ENCODE data around the gene HFE.
"Not testable (repeated sequence)": the region's sequence is repeated elsewhere in the genome, so short reads cannot be mapped to it uniquely, and the experiment has no call there.

The HFE gene, protein sequence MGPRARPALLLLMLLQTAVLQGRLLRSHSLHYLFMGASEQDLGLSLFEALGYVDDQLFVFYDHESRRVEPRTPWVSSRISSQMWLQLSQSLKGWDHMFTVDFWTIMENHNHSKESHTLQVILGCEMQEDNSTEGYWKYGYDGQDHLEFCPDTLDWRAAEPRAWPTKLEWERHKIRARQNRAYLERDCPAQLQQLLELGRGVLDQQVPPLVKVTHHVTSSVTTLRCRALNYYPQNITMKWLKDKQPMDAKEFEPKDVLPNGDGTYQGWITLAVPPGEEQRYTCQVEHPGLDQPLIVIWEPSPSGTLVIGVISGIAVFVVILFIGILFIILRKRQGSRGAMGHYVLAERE

DNA sequence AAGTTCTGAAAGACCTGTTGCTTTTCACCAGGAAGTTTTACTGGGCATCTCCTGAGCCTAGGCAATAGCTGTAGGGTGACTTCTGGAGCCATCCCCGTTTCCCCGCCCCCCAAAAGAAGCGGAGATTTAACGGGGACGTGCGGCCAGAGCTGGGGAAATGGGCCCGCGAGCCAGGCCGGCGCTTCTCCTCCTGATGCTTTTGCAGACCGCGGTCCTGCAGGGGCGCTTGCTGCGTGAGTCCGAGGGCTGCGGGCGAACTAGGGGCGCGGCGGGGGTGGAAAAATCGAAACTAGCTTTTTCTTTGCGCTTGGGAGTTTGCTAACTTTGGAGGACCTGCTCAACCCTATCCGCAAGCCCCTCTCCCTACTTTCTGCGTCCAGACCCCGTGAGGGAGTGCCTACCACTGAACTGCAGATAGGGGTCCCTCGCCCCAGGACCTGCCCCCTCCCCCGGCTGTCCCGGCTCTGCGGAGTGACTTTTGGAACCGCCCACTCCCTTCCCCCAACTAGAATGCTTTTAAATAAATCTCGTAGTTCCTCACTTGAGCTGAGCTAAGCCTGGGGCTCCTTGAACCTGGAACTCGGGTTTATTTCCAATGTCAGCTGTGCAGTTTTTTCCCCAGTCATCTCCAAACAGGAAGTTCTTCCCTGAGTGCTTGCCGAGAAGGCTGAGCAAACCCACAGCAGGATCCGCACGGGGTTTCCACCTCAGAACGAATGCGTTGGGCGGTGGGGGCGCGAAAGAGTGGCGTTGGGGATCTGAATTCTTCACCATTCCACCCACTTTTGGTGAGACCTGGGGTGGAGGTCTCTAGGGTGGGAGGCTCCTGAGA lies at the start of gene HFE:
HFE (plus strand) TSS at position 146 of the 832 bp plus-strand sequence; CDS start at position 158, 12 bp downstream.
- peak in 1 of 2 donors; percentile 12 for DNase-seq (ENCODE audit: low read depth in 2 of 2)

DNA sequence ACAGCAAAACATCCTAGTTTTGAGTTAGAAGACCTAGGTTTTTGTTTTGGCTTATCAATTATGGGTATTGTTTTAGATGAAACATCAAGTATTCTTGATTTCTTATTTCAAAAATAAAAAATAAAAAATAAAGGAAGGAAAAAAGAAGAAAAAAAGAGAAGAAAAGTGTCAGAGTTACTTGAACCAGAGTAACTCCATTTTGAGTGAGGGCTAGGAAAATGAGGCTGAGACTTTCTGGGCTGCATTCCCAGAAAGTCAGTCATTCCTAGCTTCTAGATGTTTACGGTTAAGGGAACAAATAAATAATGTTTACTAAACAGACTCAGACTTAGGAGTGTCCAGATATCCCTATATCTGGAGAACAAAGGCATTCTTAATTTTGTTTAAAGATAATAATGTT lies 45.3 kb upstream of the HFE start:
- no peak for DNase-seq (ENCODE audit: low read depth in 2 of 2)

- DNase-seq (ENCODE audit: low read depth in 2 of 2) = no peak
Measured at GRCh38 chr6:26043384-26044139, 43.7 kb upstream of the HFE start.

GRCh38 chr6:26044140-26045064 lies 42.8 kb upstream of the HFE start:
- DNase-seq (ENCODE audit: low read depth in 2 of 2) = no peak

- DNase-seq (ENCODE audit: low read depth in 2 of 2) = no peak
Measured at GRCh38 chr6:26045065-26045927, 41.9 kb upstream of the HFE start.

GRCh38 chr6:26045928-26046368 lies 41.3 kb upstream of the HFE start:
- DNase-seq (ENCODE audit: low read depth in 2 of 2) = no peak

DNA sequence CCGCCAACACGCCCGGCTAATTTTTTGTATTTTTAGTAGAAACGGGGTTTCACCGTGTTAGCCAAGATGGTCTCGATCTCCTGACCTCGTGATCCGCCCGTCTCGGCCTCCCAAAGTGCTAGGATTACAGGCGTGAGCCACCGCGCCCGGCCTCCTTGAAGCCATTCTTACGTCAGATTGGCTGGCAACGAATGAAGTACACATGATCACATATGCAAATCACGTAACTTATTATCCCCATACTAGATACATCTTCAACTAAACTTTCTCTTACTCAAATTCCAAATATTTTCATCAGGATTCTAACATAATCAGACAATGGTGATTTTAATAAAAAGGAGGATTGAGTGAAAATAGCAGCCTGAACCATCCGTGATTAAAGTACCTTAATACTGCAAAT lies 39.9 kb upstream of the HFE start:
- DNase-seq (ENCODE audit: low read depth in 2 of 2) = not testable (repeated sequence)

- DNase-seq (ENCODE audit: low read depth in 2 of 2) = no peak
Measured at GRCh38 chr6:26048590-26048989, 38.6 kb upstream of the HFE start.

GRCh38 chr6:26051665-26052310 lies 35.4 kb upstream of the HFE start:
- no peak for DNase-seq (ENCODE audit: low read depth in 2 of 2)

GRCh38 chr6:26052762-26053250 lies 34.4 kb upstream of the HFE start:
- not testable (repeated sequence) for DNase-seq (ENCODE audit: low read depth in 2 of 2)

GRCh38 chr6:26053992-26054780 lies 33.0 kb upstream of the HFE start:
- no peak for DNase-seq (ENCODE audit: low read depth in 2 of 2)

DNA sequence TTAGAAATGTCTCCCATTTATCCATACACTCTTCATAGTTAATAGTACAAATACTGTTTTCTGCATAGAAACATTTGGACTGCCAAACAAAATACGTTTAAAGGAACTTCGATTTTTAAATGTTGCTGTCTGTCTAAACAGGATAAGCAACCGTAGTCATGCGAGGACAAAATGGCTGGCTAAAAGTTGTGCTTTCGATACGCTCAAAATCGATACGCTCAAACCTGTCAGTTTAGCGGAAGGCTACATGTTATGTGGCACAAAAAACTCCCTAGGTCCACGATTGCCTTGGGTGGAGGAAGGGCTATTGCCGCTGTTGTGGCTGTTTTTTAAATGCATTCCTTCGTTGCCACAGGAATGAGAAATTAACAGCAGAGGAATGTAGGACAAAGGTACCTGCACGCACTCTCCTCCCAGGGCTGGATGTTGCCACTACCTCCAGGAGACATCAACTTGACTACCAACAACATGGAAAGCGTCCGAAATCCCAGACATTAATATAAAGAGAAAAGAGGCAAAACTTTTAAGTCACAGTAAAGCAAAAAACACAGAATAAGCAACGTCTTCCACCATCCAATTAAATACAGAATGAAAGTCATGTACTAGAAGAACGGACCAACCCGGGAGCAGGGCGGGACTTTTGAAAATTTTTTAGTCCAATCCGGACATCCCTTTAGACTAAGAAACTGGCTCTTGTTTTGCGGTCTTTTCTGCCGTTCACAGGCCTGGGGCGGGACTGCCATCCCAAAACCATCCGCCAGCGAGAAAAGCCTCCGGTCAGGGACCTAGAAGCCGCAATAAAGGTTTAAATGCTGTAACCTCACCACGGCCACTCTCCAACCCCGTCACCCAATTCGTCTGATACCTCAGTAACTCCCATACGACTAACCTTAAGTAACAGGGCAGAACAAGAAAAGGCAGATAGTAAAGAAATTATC lies 32.2 kb upstream of the HFE start:
- peak in 1 of 2 donors; percentile 73 for DNase-seq (ENCODE audit: low read depth in 2 of 2)

GRCh38 chr6:26055719-26056582 lies 31.3 kb upstream of the HFE start:
- peak in 1 of 2 donors; percentile 71 for DNase-seq (ENCODE audit: low read depth in 2 of 2)

DNA sequence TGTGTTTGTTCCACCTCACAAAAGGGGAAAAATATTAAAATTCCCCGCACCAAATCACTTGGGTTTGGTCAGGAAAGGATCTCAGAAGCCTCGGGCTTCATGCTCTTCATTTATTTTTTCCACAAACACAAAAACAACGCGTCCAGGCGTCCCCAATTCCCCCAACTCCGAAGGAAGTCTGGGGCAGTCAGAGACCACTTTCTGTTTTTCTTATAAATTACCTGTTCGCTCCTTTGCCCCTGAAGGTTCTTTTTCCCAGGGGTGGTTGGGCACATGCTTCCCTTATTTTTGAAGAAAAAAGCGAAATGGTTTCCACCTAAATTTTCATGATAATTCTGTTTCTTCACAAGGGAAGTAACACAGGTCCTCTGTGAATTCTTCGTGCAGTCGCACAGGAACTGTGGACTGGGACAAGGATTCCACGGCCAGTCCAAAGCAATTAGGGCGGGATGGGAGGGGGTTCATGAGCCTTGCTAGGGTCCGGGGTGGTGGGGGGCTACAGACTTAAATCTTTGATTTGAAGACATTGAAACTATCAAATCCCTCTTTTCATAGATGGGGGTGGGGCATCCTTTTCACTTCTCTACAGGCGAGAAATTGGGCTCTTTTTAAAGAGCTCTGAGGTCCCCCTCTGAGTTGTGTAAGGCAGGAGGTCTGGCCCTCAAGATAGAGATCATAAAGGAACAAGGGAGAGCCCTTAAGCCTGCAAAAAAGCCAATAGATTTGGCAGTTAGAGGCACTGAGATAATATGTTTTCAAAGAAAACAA lies 30.5 kb upstream of the HFE start:
- DNase-seq (ENCODE audit: low read depth in 2 of 2) = no peak

DNA sequence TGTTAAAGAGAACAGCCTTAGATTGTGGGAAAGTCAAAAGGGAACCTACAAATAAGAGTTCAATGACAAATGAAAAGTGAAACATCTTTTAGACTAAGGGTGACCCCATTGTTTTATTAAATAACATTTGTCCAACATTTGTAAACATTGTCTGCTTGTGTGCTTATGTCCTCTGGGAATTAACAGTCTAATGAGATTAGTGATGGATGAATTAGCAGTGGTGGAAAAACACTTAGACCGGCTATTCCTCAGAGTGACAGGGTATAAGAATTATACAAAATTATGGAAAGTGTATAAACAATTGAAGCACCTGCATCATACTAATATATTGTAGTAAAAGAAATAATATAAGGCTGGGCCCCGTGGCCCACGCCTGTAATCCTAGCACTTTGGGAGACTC lies 29.3 kb upstream of the HFE start:
- DNase-seq (ENCODE audit: low read depth in 2 of 2) = no peak

All from activated CD4-positive, alpha-beta T cell treated with anti-CD3 and anti-CD28 coated beads for 24 hours (primary cell).